HG03108 (cell line): ENCODE data around the gene PHC2.

Experiments
- ATAC-seq: cut with Tn5 transposase; IDR thresholded peaks from one replicate; pipeline ENCODE4 v1.9.1; 2021; ENCODE audit warnings: moderate library complexity; ENCODE audit not compliant: unreplicated experiment

Gene PHC2

GRCh38 chr1:33430692-33431593 is at the start of gene PHC2:
TSS of gene PHC2 (minus strand) at chr1:33431095. CDS start at chr1:33375539, 55,556 bp downstream.
- ATAC-seq: peak; percentile 90

- no peak for ATAC-seq
Observed at GRCh38 chr1:33477451-33477850, 46.6 kb upstream of the PHC2 start.

GRCh38 chr1:33473900-33474299 is 43.0 kb upstream of the PHC2 start:
- ATAC-seq: no peak

GRCh38 chr1:33472269-33472980 is 41.5 kb upstream of the PHC2 start, which contains the start of gene ZSCAN20:
TSS of gene ZSCAN20 (plus strand) at chr1:33472645. CDS start at chr1:33479289, 6,644 bp downstream.
- peak; percentile 81 for ATAC-seq

- ATAC-seq: no peak
Observed at GRCh38 chr1:33471416-33471815, 40.5 kb upstream of the PHC2 start.

GRCh38 chr1:33470495-33471012 is 39.7 kb upstream of the PHC2 start:
- peak; percentile 36 for ATAC-seq

- ATAC-seq: no peak
Observed at GRCh38 chr1:33469691-33470090, 38.8 kb upstream of the PHC2 start.

GRCh38 chr1:33468967-33469366 is 38.1 kb upstream of the PHC2 start:
- no peak for ATAC-seq

- ATAC-seq: no peak
Observed at GRCh38 chr1:33468531-33468930, 37.6 kb upstream of the PHC2 start.

GRCh38 chr1:33468011-33468410 is 37.1 kb upstream of the PHC2 start:
- ATAC-seq: no peak

GRCh38 chr1:33466159-33466558 is 35.3 kb upstream of the PHC2 start:
- no peak for ATAC-seq

GRCh38 chr1:33465316-33465715 is 34.4 kb upstream of the PHC2 start:
- ATAC-seq: no peak

GRCh38 chr1:33464552-33464951 is 33.7 kb upstream of the PHC2 start:
- ATAC-seq: no peak

- no peak for ATAC-seq
Observed at GRCh38 chr1:33462405-33463164, 31.7 kb upstream of the PHC2 start.

- peak; percentile 63 for ATAC-seq
Observed at GRCh38 chr1:33460947-33461629, 30.2 kb upstream of the PHC2 start.

GRCh38 chr1:33460144-33460543 is 29.2 kb upstream of the PHC2 start:
- ATAC-seq: no peak

- ATAC-seq: no peak
Observed at GRCh38 chr1:33459691-33460090, 28.8 kb upstream of the PHC2 start.

GRCh38 chr1:33456502-33456886 is 25.6 kb upstream of the PHC2 start:
- no peak for ATAC-seq

GRCh38 chr1:33455539-33456501 is 24.9 kb upstream of the PHC2 start:
- ATAC-seq: no peak
